GM23338 (cell line): ENCODE results near the gene AVPR2. TPM values are rescaled to one million over a fixed set of nuclear protein-coding genes. Genes with fewer than 3 reads are reported as not detected.

Experiments used
- ATAC-seq: fragments of 200-7000 bp; cut with Tn5 transposase; 3 replicates; pipeline ENCODE4 v1.9.1; 2020
- DNase-seq: peaks from one replicate; pipeline ENCODE4 v3.0.0-alpha.2; 2015; ENCODE audit warnings: low spot score
- H2AFZ ChIP-seq: fragments of 200-600 bp; sonication (generic); 2 replicates; pipeline ENCODE4 v1.8.0; 2016; ENCODE audit warnings: antibody characterized with exemption, mild to moderate bottlenecking, moderate library complexity
- H3F3A ChIP-seq: fragments of 200-600 bp; sonication (generic); replicated peaks from 2 replicates; pipeline ENCODE4 v1.8.0; 2017; ENCODE audit warnings: antibody characterized with exemption, mixed run types, low read depth
- H3K27ac ChIP-seq: fragments of 200-600 bp; sonication (generic); 2 replicates; pipeline ENCODE4 v1.6.1; 2016; ENCODE audit warnings: low read depth
- H3K27me3 ChIP-seq: fragments of 200-600 bp; sonication (generic); 2 replicates; pipeline ENCODE4 v1.8.0; 2016; ENCODE audit warnings: mild to moderate bottlenecking, mixed run types, moderate library complexity; ENCODE audit not compliant: insufficient read depth
- H3K36me3 ChIP-seq: fragments of 200-600 bp; sonication (generic); 2 replicates; pipeline ENCODE4 v1.8.0; 2016; ENCODE audit warnings: mild to moderate bottlenecking; ENCODE audit not compliant: insufficient read depth
- H3K4me1 ChIP-seq: fragments of 200-600 bp; sonication (generic); 2 replicates; pipeline ENCODE4 v1.8.0; 2016; ENCODE audit warnings: mild to moderate bottlenecking, moderate library complexity; ENCODE audit not compliant: insufficient read depth
- H3K4me2 ChIP-seq: fragments of 200-600 bp; sonication (generic); 2 replicates; pipeline ENCODE4 v1.7.1; 2017; ENCODE audit warnings: mixed run types
- H3K4me3 ChIP-seq: fragments of 200-600 bp; sonication (generic); 2 replicates; pipeline ENCODE4 v1.6.1; 2016; ENCODE audit warnings: mixed run types
- H3K79me2 ChIP-seq: fragments of 200-600 bp; sonication (generic); replicated peaks from 2 replicates; pipeline ENCODE4 v1.8.0; 2017; ENCODE audit warnings: mild to moderate bottlenecking; ENCODE audit not compliant: insufficient read depth
- H3K9me2 ChIP-seq: fragments of 200-600 bp; sonication (generic); 2 replicates; pipeline ENCODE4 v1.8.0; 2017; ENCODE audit not compliant: insufficient read depth
- H4K20me1 ChIP-seq: fragments of 200-600 bp; sonication (generic); replicated peaks from 2 replicates; pipeline ENCODE4 v1.8.0; 2017; ENCODE audit warnings: mild to moderate bottlenecking; ENCODE audit not compliant: insufficient read depth
- H3K27ac Mint-ChIP-seq: 2 replicates; pipeline ENCODE4 v1.8.0; 2020; ENCODE audit warnings: inconsistent platforms, mild to moderate bottlenecking, moderate library complexity, mixed read lengths
- H3K27me3 Mint-ChIP-seq: 3 replicates; pipeline ENCODE4 v1.8.0; 2022; ENCODE audit warnings: low read depth, mild to moderate bottlenecking, moderate library complexity, mixed read lengths, inconsistent platforms; ENCODE audit not compliant: insufficient read depth, poor library complexity
- H3K36me3 Mint-ChIP-seq: 3 replicates; pipeline ENCODE4 v1.8.0; 2021; ENCODE audit warnings: low read depth, mild to moderate bottlenecking, inconsistent platforms, moderate library complexity, mixed read lengths
- H3K4me1 Mint-ChIP-seq: 3 replicates; pipeline ENCODE4 v1.8.0; 2020; ENCODE audit warnings: mild to moderate bottlenecking, inconsistent platforms, mixed read lengths
- H3K4me3 Mint-ChIP-seq: 3 replicates; pipeline ENCODE4 v1.8.0; 2021; ENCODE audit warnings: moderate library complexity, mild to moderate bottlenecking, inconsistent platforms, mixed read lengths
- H3K9me3 Mint-ChIP-seq: 3 replicates; pipeline ENCODE4 v1.8.0; 2020; ENCODE audit warnings: moderate library complexity, mild to moderate bottlenecking, inconsistent platforms, mixed read lengths
- CREB1 ChIP-seq: fragments of 250-450 bp; sonication (Bioruptor Pico); IDR thresholded peaks from 2 replicates; pipeline ENCODE4 v1.5.0; 2020; ENCODE audit warnings: low read depth, mild to moderate bottlenecking, moderate library complexity
- EZH2 ChIP-seq: fragments of 200-600 bp; sonication (generic); IDR thresholded peaks from one replicate; pipeline ENCODE4 v1.8.0; 2017; ENCODE audit warnings: antibody characterized with exemption, mild to moderate bottlenecking, low read depth; ENCODE audit not compliant: unreplicated experiment
- EZH2phosphoT487 ChIP-seq: fragments of 200-600 bp; sonication (generic); IDR thresholded peaks from one replicate; pipeline ENCODE4 v1.8.1; 2018; ENCODE audit warnings: antibody characterized with exemption; ENCODE audit not compliant: unreplicated experiment
- NANOG ChIP-seq: IDR thresholded peaks from 2 replicates; pipeline ENCODE4 v1.6.1; 2016; ENCODE audit warnings: antibody characterized with exemption, borderline replicate concordance
- POLR2AphosphoS5 ChIP-seq: IDR thresholded peaks from 2 replicates; pipeline ENCODE4 v1.6.1; 2016; ENCODE audit warnings: antibody characterized with exemption, low read depth
- ZNF331 ChIP-seq: fragments of 250-450 bp; sonication (Bioruptor Pico); IDR thresholded peaks from 2 replicates; pipeline ENCODE4 v1.5.0; 2020; ENCODE audit warnings: low read depth, mild to moderate bottlenecking, moderate library complexity
- polyA plus RNA-seq: library from polyadenylated mRNA; unstranded; fragments of >200 nt; fragmentation: Nextera tagmentation; extraction: Ambion mirVana; gene quantifications from 2 replicates; pipeline ENCODE4 v1.2.1, GENCODE V29; 2016
- total RNA-seq: library from RNA; depleted of rRNA; stranded (reverse); fragments of >200 nt; shearing (Covaris generic); gene quantifications from 2 replicates; pipeline ENCODE4 v1.2.3, GENCODE V29; 2014
- TF ChIP-seq, protein P1 (sequence below): IDR thresholded peaks from one replicate; pipeline ENCODE4 v1.6.1; 2018; ENCODE audit warnings: antibody characterized with exemption; ENCODE audit not compliant: unreplicated experiment
- TF ChIP-seq, protein P2 (sequence below): IDR thresholded peaks from 2 replicates; pipeline ENCODE4 v1.6.1; 2016; ENCODE audit warnings: antibody characterized with exemption
- TF ChIP-seq, protein P3 (sequence below), 2 experiments: fragments of 200-600 bp in 1 of 2; sonication (generic) in 1 of 2; conservative IDR thresholded peaks; 2 replicates each; pipeline versions ENCODE4 v1.5.1 to v1.6.1; 2016 to 2017; ENCODE audit warnings: antibody characterized with exemption in 2 of 2, low read depth in 2 of 2, mild to moderate bottlenecking in 2 of 2, moderate library complexity in 1 of 2

Gene AVPR2
- total and polyA plus RNA-seq, 2 experiments from 2014 or later = not detected

DNA sequence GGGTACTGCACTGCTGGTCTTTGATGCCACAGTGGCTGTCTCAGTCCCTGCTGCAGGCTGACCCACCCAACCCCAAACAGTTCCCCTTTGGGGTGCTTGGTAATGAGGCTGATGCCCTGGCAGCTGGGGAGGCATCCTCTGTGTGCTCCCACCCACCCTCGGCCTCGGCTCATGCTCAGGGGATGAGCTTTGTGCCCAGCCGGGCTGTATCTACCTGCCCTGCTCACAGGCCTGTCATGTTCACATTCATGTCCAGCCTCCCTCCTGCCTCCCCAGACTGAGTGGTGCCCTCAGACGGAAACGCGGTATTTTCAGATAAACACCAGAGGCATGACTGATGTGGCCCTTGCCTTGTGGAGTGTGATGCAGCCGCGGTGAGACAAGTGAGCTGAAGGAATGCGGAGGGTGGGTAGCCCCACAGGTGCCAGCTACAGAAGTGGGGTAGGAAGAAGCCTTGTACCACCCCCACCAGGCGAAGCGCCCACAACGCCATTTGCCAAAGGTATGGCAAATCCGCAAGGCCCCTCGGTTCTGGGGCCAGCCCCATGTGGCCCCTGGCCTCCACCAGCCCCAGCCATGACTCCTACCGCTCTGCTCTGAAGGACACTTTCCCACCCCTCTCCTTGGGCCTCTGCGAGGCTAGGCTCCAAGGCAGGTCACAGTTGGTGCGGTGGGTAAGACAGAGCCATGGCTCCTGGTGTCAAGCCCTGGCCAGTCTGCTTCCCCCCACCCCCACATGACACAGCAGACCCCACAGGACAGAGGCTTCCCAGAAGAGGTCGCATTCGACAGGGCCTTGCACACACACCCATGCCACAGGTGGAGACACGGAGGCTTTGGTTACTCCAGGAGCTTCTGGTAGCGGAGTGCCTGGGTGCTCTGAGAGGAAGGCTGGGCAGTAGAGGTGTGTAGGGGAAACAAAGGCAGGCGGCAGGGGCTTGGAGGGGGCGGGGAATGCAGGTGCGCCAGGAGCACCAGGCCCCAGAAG lies 41.8 kb downstream of the AVPR2 start:
- Mint-ChIP-seq H3K36me3 (peaks cover 29% of the 10 kb centered on the region), H3K4me1 (peaks cover 23% of the 10 kb centered on the region), H3K4me3 (no peak overlapping the region), H3K27me3 (peaks cover 5% of the 10 kb centered on the region), H3K9me3 (no peaks in the 10 kb centered on the region), H3K27ac (no peak overlapping the region)
- no peak overlapping the region for H3K4me3 ChIP-seq
- no peak overlapping the region for H3K27ac ChIP-seq
- no peak overlapping the region for H3K4me2 ChIP-seq
- ATAC-seq = no peak
- H3K9me2 ChIP-seq = no peaks in the 10 kb centered on the region
- H3K36me3 ChIP-seq = no peaks in the 10 kb centered on the region; the same call in 1 of the 2 replicates
- H3K27me3 ChIP-seq = no peaks in the 10 kb centered on the region
- H3K79me2 ChIP-seq = no peaks in the 10 kb centered on the region
- DNase-seq = no peak
- H3K4me1 ChIP-seq = no peaks in the 10 kb centered on the region; the same call in 1 of the 2 replicates
- TF ChIP-seq EZH2phosphoT487 (no peak), NANOG (no peak), POLR2AphosphoS5 (no peak), EZH2 (no peak), ZNF331 (CRISPR knock-in tag) (no peak), CREB1 (no peak)
- TF ChIP-seq, protein P1, sequence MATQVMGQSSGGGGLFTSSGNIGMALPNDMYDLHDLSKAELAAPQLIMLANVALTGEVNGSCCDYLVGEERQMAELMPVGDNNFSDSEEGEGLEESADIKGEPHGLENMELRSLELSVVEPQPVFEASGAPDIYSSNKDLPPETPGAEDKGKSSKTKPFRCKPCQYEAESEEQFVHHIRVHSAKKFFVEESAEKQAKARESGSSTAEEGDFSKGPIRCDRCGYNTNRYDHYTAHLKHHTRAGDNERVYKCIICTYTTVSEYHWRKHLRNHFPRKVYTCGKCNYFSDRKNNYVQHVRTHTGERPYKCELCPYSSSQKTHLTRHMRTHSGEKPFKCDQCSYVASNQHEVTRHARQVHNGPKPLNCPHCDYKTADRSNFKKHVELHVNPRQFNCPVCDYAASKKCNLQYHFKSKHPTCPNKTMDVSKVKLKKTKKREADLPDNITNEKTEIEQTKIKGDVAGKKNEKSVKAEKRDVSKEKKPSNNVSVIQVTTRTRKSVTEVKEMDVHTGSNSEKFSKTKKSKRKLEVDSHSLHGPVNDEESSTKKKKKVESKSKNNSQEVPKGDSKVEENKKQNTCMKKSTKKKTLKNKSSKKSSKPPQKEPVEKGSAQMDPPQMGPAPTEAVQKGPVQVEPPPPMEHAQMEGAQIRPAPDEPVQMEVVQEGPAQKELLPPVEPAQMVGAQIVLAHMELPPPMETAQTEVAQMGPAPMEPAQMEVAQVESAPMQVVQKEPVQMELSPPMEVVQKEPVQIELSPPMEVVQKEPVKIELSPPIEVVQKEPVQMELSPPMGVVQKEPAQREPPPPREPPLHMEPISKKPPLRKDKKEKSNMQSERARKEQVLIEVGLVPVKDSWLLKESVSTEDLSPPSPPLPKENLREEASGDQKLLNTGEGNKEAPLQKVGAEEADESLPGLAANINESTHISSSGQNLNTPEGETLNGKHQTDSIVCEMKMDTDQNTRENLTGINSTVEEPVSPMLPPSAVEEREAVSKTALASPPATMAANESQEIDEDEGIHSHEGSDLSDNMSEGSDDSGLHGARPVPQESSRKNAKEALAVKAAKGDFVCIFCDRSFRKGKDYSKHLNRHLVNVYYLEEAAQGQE = no peak
- TF ChIP-seq, protein P2, sequence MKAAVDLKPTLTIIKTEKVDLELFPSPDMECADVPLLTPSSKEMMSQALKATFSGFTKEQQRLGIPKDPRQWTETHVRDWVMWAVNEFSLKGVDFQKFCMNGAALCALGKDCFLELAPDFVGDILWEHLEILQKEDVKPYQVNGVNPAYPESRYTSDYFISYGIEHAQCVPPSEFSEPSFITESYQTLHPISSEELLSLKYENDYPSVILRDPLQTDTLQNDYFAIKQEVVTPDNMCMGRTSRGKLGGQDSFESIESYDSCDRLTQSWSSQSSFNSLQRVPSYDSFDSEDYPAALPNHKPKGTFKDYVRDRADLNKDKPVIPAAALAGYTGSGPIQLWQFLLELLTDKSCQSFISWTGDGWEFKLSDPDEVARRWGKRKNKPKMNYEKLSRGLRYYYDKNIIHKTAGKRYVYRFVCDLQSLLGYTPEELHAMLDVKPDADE = no peak
- TF ChIP-seq, protein P3, sequence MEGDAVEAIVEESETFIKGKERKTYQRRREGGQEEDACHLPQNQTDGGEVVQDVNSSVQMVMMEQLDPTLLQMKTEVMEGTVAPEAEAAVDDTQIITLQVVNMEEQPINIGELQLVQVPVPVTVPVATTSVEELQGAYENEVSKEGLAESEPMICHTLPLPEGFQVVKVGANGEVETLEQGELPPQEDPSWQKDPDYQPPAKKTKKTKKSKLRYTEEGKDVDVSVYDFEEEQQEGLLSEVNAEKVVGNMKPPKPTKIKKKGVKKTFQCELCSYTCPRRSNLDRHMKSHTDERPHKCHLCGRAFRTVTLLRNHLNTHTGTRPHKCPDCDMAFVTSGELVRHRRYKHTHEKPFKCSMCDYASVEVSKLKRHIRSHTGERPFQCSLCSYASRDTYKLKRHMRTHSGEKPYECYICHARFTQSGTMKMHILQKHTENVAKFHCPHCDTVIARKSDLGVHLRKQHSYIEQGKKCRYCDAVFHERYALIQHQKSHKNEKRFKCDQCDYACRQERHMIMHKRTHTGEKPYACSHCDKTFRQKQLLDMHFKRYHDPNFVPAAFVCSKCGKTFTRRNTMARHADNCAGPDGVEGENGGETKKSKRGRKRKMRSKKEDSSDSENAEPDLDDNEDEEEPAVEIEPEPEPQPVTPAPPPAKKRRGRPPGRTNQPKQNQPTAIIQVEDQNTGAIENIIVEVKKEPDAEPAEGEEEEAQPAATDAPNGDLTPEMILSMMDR (conservative IDR thresholded peaks at IDR 0.05; ENCODE audit: low read depth in 2 of 2) = no peak
- no peaks in the 10 kb centered on the region for H4K20me1 ChIP-seq
- H2AFZ ChIP-seq = no peak overlapping the region
- no peaks in the 10 kb centered on the region for H3F3A ChIP-seq
